GM15510 (cell line): Measurements from ENCODE around the gene EXOC3L1.

Experiments used
- POLR2A ChIP-seq: IDR thresholded peaks from 3 replicates; pipeline ENCODE4 v1.6.1; 2011; ENCODE audit warnings: borderline replicate concordance; ENCODE audit not compliant: insufficient read length; ENCODE audit errors: extremely low read depth

EXOC3L1 gene

DNA sequence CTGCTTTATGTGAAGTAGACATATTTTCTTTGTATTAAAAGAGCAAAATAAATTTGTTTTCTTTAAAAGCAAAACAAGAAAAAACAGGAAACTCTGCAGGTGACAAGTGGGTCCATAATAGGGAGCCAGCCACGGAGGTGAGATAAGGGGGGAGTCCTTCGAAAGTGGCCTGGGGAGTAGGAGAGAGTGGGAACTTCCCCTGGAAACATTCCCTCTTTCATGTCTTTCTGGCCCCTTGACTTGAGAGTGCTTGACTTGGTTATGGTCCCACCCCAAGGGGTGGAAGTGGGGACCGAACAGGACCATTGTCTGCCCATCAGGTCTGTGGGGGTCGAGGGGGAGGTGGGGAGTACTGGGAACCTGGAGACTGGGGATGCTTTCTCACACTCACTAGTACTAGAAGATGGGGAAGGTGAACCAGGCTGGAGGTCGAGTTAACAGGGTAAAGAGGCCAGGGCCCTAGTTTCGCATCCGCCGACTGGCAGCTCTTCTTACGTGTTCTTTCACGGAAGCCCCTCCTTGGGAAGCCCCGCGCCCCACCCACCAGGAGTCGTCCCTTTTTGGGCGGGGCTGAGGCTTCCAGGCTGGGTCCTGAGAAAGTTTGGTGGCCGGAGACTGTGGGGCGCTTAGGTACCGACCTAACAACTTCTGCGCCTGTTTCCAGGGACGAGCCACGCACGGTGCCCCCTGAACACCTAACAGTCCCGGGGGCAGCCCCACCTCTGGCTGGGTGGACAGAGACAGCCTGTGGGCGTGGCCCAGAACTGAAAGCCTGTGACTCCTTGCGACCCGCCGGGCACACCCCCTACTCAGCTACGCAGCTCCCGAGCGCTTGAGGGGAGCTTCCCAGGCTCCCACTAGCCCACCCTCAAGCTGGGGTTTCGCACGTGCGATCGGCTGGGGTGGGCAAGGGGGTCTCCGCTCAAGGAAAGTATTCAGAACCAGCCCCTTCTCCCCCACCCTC, 31.0 kb downstream of the EXOC3L1 start:
- TF ChIP-seq POLR2A = peak; percentile 48

DNA sequence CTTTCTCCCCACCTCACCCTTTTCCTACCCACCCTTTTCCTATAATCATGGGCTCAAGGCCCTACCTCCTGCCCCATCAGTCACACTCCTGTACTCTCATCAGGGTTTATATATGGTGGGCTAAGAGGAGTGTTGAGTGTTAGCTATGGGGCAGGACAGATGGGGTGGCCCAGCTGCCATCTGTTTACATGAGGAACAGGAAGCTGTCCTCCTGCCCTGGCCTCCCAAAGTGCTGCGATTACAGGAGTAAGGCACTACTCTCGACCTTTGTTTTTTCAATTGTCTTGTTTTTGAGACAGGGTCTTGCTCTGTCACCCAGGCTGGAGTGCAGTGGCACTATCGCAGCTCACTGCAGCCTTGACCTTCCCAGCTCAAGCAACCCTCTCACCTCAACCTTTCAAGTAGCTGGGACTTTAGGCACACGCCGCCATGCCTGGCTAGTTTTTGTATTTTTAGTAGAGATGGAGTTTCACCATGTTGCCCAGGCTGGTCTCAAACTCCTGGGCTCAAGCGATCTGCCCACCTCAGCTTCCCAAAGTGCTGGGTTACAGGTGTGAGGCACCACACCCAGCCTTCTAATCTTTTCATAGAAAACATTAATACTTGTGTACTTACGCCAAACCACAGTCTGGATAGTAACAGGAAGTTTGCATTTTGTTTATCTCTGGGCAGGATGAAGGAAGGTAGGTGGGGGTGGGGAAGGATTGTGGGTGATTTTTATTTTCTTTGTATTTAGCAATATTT, 31.9 kb downstream of the EXOC3L1 start:
- TF ChIP-seq POLR2A = no peak

DNA sequence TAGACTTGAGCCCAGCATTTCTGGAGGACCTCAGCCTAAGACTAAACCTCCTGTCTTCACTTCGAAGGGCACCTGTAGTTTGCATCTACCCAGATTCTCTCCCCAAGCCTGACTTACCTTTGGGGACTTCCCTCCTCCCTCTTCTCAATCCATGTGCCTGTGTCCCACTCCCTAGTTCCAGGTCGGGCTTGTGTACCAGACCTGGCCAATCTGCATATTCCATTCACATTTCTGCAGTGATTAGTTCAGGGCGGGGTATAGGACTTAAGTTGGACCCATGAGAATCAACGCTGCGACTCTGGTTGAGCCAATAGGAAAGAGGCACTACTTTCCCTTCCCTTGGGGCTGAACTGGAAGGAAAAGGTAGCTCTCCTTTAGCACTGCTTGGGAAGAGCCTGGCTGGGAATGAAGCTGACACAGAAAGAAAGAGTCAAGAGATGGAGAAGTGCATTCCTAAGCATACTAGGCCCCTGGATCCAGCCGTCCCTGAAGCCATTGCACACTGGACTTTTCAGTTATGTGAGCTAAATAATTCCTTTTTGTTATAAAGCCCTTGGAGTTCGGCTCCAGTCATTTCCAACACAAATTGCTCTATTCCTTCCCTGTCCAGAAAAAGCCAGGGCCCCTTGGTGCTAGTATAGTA, 32.7 kb downstream of the EXOC3L1 start:
- TF ChIP-seq POLR2A = no peak

DNA sequence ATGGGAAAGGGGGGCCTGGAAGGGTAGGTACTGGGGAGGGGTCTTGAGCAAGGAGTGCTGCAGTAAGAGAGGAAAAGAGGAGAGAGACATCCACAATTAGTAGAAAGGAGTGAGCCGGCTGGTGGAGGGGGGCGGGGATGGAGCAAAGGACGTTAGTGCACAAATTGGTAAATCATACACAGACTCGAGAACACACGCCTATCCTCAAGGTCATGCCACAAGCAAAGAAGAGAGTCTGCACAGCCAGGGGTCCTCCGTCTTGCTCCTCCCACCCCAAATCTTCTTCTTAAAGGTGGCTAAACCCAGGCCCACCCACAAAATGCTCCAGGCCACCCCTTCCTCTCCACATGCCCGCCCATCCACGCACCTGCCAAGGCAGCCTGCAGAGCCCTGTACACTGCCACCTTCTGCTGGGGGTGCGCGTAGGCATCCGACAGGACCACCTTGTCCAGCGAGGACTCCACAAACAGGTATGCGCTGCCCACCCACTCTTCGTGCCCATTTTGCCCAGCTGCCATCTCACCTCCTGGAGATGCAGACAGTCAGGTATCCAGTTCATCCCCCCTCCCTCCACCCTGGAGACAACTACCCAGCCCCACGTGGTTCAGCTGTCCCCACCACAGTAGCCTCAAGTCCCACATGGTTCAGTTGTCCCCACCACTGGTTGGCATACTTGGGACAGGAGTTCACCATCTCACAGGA, 33.6 kb downstream of the EXOC3L1 start:
- TF ChIP-seq POLR2A = no peak

DNA sequence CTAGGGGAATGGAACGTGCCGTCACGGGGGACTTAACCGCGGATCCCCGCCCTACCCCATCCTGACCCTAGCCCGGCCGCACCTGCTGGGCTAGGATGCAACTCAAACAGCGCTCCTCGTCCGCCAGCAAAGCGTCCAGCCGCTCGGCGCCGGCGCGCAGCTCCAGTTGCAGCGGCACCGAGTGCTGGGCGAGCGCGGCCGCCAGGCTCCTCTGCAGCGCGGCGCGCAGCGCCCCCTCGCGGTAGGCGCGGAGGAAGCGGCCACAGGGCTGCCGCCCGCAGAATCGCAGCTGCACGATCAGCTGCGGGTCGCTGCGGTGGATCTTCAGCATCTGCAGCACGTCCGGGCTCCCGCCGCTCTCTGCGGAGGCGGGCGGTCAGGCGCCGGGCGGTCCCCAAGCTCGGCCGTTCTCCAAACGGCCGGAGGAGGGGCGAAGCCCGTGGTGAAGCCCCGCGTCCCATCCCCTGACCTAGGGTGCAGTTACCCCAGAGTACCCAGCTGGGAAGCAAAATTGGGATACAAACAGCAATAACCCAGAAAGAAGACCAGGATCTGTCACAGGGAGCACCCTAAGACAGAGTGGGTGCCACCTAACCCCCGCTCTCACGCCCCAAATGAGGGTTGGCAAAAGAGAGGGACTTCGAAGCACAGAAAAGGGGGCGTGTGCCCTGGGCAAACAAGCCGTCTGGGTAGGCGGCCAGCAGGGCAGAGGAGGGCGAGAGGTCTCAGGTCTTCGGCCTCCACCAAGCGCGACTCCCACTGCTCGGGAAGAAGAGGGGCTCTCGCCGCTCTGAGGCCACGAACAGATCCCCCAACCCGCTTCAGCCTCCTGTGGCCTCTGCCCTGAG, 34.4 kb downstream of the EXOC3L1 start:
- TF ChIP-seq POLR2A = no peak

DNA sequence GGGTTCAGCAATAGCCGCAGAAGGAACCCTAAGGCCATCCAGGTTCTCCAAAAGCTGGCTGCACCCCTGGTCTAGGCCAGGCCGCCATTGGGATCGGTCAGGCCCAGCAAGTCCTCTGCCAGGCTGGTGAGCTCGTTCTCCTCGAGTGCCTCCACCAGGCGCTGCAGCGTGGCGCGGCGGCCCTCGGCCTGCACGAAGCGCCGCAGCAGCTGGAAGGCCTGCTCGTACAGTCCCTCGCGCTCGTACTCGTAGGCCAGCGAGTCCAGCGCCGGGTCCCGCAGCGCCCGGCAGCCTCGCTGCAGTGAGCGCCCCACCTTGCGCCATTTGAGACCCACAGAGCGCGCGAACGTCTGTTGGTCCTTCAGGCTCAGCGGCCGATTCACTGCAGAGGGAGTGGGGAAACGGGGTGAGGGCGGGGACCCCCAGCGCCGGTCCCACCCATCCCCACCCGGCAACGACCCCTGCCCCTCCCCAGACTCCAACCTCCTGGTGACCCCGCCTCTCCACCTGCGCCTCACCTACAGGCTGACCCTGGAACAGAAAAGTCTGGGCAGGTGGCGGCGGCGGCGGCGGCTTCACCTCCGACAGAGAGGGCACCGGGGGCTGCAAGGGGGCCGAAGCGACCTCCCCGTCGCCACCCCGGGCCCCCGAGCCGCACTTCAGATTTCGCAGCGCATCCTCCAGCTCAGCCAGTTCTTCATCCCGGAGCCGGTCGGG, 35.2 kb downstream of the EXOC3L1 start:
- no peak for TF ChIP-seq POLR2A

DNA sequence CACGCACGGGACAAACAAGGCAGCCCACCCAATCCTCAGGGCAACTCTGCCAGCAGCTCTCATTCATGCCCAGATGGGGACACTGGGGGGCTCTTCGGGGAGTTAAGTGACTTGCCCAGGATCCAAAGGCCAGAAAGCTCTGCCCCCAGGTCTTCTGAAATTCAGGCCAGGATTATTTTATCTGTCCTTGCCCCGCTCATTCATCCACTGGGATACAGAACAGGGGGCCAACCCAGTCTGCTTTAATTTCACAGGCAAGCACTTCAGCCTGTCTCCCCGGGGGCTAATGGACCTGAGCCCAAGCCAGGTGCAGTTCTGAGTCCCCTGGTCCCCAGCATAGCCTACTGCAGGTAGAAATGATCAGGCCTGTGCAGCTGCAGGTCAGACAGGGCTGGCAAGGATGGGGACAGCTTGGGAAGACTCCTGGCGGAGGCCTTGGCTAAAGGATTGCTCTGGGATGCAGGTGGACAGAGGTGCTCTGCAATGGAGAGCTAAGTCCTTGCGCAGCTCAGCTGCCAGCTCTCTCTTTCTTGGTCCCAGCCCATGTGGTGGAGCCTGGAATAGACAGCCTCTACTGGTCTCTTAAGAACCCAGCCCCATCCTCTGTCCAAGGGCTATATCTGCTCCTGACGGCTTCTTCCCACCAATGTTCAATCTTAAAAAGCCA, 38.4 kb downstream of the EXOC3L1 start:
- TF ChIP-seq POLR2A = no peak

DNA sequence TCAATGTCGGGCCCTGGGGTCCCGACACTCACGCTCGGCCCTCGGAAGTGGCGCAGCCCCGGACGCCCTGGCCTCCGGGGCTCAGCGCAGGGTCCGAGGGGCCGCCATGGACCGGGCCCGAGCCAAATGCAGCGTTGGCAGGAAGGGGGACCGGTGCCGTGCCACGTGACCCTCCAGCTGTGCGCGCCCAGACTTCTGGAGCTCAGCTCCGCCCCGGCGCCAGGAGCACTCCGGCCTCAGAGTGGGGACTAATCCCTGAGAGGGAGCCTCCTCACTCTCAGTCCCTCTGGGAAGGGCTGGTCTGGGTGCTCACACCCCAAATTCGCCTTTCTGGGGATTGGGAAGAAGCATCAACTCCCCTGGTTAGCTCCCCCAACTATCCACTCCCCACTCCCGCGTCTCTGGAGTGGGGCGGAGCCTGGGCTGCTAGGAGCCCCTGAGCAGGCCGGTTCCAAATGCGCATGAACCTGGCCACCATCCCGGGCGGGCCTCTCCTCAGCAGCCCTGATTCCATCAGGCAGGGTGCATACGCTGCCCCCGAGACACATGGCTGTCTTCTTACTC, 39.0 kb downstream of the EXOC3L1 start, which contains the start of gene B3GNT9:
TSS of gene B3GNT9 (minus strand) at position 166 of the 564 bp plus-strand sequence. CDS start 513 bp downstream, outside the sequence.
- peak; percentile 28 for TF ChIP-seq POLR2A

DNA sequence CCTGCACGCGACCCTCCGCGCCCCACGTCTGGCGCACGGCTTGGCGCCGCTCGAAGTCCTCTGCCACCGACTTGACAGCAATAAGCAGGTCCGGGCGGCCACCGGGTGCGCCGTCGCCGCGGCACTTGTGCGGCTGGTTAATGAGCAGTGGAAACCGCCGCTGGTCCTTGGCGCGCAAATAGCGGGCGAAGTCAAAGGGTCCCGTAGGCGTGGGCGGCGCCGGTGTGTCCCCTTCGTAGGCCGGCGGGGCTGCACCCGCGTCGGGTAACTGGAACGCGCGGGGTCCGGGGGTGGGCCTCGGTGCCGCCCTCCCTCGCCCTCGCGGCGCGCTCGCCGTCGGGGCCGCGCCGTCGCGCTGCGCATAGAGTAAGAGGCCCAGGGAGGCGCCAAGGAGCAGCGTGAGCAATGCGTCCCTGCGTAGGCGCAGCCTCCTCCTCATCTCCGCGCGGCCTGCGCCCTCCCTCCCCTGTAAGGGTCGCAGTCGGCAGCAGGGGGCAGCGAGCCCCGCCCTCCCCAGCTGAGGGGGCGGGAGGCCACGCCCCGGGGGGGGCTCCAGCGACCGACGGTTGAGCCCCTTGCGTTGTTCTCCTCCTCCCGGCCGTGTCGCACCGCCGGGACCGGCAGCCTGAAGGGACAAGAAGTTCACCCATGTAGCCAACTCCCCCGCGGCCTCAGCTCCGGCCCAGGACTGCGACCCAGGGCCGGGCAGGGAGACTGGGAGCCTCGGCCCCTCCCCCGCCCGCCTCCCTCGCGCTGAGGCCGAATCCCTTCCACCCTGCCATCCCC, 39.7 kb downstream of the EXOC3L1 start:
- TF ChIP-seq POLR2A = no peak

DNA sequence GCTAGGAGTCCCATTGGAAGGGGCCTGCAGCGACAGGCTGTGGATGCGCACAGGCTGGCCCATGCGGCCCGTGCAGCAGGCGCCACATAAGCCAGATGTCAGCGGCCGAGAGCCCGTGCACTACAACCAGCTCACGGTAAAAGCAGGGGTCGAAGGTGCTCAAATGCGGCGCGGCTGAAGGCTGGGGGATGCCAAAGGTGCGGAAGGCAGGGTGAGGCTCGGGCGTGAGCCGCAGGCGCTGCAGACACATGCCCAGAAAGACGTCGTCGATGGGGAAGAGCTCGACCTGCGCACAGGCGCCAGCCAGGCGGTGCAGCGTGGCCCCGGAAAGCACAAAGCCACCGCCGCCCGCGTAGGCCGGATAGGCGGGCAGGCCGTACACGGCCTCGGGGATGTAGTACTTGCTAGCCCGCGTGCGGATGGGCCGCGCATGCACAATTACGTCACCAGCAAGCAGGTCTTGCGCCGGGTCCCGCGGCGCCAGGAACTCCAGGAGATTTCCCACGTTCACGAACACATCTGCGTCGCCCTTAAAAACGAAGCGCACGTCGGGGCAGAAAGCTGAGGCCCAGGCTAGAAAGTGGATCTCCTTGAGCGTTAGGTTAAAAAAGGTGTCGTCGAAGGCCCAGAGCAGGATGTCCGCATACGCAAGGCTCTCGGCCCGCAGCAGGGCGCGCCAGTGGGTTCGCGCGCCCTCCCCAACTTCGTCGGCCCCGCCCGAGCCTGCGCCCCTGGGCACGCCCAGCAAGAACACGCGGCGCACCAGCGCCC, 40.5 kb downstream of the EXOC3L1 start:
- TF ChIP-seq POLR2A = no peak
